Subcutaneous abdominal adipose tissue (tissue), 5 donors: Measurements from ENCODE around the gene ACAN.

Experiments used
- H3K27ac ChIP-seq: one replicate; pipeline ENCODE4 v1.7.0; 2013; ENCODE audit warnings: low read depth, mild to moderate bottlenecking, inconsistent platforms, low read length, moderate library complexity
- H3K27me3 ChIP-seq, 5 donors: one replicate each; pipeline ENCODE4 v1.7.0; 2013; ENCODE audit warnings: low read length in 5 of 5, inconsistent platforms in 1 of 5; ENCODE audit not compliant: control insufficient read depth in 5 of 5, insufficient read depth in 4 of 5
- H3K36me3 ChIP-seq, 5 donors: one replicate each; pipeline ENCODE4 v1.7.0; 2013; ENCODE audit warnings: low read length in 5 of 5; ENCODE audit not compliant: control insufficient read depth in 5 of 5, insufficient read depth in 5 of 5
- H3K4me1 ChIP-seq, 5 donors: one replicate each; pipeline ENCODE4 v1.7.0; 2013; ENCODE audit warnings: low read length in 5 of 5, mild to moderate bottlenecking in 3 of 5, moderate library complexity in 1 of 5; ENCODE audit not compliant: control insufficient read depth in 5 of 5, insufficient read depth in 5 of 5
- H3K4me3 ChIP-seq, 5 donors: one replicate each; pipeline ENCODE4 v1.7.0; 2013; ENCODE audit warnings: low read length in 5 of 5, low read depth in 1 of 5
- H3K9ac ChIP-seq, 5 donors: one replicate each; pipeline ENCODE4 v1.7.0; 2013; ENCODE audit warnings: low read length in 5 of 5, mild to moderate bottlenecking in 4 of 5, moderate library complexity in 3 of 5
- H3K9me3 ChIP-seq, 5 donors: one replicate each; pipeline ENCODE4 v1.7.0; 2013; ENCODE audit warnings: low read length in 5 of 5; ENCODE audit not compliant: control insufficient read depth in 5 of 5
- donor health status: healthy.
- donor health status: healthy.
- donor health status: healthy.
- donor health status: healthy.
- donor health status: healthy.

The ACAN gene

DNA sequence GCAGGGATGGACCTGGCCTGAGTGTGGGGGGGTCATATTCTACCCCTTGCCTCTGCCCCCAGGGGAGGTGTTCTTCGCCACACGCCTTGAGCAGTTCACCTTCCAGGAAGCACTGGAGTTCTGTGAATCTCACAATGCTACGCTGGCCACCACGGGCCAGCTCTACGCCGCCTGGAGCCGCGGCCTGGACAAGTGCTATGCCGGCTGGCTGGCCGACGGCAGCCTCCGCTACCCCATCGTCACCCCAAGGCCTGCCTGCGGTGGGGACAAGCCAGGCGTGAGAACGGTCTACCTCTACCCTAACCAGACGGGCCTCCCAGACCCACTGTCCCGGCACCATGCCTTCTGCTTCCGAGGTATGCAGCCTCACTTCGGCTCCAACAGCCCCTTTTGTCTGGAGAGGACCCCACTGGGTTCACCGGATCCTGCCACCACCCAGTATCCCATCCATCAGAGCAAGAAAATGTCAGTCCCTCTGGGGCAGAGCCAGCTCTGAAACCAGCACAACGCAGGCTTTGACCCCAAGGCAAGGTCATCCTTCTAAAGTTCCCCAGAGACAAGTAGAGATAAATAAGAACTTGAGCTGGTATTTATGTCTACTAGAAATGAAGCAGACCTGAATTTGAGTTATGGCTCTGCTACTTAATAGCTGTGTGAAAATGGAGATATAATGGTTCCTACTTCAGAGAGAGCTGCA lies 46.3 kb downstream of the ACAN start:
- H3K4me3 ChIP-seq: no peak overlapping the region

DNA sequence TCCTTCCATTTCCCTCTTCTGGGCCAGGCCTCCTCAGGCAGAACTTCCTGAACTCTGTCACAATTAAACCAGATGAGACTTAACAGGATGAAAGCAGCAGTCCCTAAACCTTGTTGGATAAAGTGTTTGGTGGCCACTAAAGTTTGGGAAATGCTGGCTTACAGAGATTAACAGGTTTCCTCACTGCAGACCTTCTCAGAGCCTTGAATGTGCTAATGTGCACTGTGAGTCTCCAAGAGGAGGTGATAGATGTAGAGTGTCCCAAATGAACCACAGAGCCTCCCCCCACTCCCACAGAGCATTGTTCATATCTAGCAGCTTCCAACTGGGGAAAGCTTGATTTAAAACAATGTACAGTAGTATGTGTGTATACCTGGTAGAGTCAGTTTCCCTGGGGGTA lies 49.2 kb downstream of the ACAN start:
- Histone ChIP-seq H3K36me3 (no peaks in the 10 kb centered on the region), H3K4me3 (no peak overlapping the region), H3K4me1 (no peaks in the 10 kb centered on the region), H3K27ac (no peak overlapping the region), H3K9ac (no peak overlapping the region), H3K27me3 (peaks cover 7 to 21% (median 12%) of the 10 kb centered on the region in 5 donors), H3K9me3 (peaks cover 0 to 4% (median 3%) of the 10 kb centered on the region in 5 donors)

More for the DNA sequence above, 46.3 kb downstream of the ACAN start:
- Histone ChIP-seq H3K36me3 (no peaks in the 10 kb centered on the region), H3K27me3 (peaks cover 7 to 16% (median 9%) of the 10 kb centered on the region in 5 donors), H3K27ac (no peak overlapping the region), H3K9me3 (peaks cover 0 to 4% (median 0%) of the 10 kb centered on the region in 5 donors), H3K4me1 (no peaks in the 10 kb centered on the region), H3K9ac (no peak overlapping the region)

DNA sequence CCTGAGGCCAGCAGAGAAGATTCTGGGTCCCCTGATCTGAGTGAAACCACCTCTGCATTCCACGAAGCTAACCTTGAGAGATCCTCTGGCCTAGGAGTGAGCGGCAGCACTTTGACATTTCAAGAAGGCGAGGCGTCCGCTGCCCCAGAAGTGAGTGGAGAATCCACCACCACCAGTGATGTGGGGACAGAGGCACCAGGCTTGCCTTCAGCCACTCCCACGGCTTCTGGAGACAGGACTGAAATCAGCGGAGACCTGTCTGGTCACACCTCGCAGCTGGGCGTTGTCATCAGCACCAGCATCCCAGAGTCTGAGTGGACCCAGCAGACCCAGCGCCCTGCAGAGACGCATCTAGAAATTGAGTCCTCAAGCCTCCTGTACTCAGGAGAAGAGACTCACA lies 55.7 kb downstream of the ACAN start:
- no peak overlapping the region for H3K27ac ChIP-seq

DNA sequence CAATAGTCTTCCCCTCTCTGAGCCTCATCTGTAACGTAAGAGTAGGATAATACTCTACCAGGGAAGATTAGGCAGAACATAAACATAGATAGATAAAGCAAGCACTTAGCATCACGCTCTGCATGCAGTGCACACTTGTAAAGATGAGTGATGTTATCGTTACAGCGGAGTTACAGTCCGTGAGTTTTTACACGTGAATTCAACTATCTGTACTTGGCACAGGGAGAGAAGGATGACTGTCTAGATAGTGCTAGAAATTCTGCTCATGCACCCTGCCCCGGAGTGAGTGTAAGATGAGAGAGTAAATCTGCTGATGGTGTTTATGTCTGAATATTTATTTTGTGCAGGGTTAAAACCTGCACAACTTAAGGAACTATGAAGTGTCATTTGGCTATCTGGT lies 56.3 kb downstream of the ACAN start:
- Histone ChIP-seq H3K27me3 (peaks cover 0 to 9% (median 5%) of the 10 kb centered on the region in 5 donors), H3K4me1 (no peaks in the 10 kb centered on the region), H3K27ac (no peak overlapping the region), H3K9me3 (peaks cover 0 to 3% (median 0%) of the 10 kb centered on the region in 5 donors), H3K36me3 (no peaks in the 10 kb centered on the region), H3K4me3 (no peak overlapping the region), H3K9ac (no peak overlapping the region)

More for the DNA sequence above, 55.7 kb downstream of the ACAN start:
- Histone ChIP-seq H3K36me3 (no peaks in the 10 kb centered on the region), H3K4me1 (no peaks in the 10 kb centered on the region), H3K27me3 (peaks cover 0 to 14% (median 6%) of the 10 kb centered on the region in 5 donors), H3K4me3 (no peak overlapping the region), H3K9ac (no peak overlapping the region), H3K9me3 (peaks cover 0 to 4% (median 3%) of the 10 kb centered on the region in 5 donors)

DNA sequence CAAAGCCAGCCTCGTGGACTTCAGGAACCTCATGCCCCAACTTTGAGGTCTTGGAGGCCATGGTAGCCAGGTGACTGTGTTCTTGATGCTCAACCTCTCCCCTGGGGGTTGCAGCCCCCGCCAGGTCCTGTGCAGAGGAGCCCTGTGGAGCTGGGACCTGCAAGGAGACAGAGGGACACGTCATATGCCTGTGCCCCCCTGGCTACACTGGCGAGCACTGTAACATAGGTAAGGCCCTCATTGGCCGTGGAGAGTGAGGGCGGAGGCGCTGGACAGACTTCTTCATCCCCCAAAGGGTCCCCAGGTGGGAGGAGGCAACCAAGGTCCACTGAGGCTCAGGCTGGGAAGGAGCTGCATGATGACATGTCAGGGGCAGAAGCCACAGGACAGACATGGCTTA lies 57.0 kb downstream of the ACAN start:
- H3K4me3 ChIP-seq: no peak overlapping the region
- H3K27me3 ChIP-seq: peaks cover 0 to 6% (median 3%) of the 10 kb centered on the region in 5 donors
- H3K9me3 ChIP-seq: no peaks in the 10 kb centered on the region
- H3K27ac ChIP-seq: no peak overlapping the region
- no peak overlapping the region for H3K9ac ChIP-seq
- no peaks in the 10 kb centered on the region for H3K36me3 ChIP-seq
- no peaks in the 10 kb centered on the region for H3K4me1 ChIP-seq

DNA sequence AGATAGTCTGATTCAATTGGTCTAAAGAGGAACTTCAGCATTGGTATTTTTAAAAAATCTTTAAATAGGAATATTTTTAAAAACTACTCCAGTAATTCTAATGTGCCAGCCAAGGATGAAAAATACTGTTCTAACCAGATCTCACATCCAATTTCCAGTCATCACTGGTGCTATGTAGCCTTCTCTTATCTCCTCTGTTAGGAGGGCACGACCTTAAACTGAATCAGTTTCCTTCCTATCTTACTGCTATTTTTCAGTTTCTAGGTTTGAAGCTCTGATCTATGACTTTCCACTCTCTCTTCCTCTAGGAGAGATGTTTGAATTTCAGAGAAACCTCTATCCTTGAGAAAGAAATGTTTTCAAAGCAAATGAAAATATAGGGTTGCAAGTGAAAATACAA lies 60.2 kb downstream of the ACAN start:
- Histone ChIP-seq H3K9ac (no peak overlapping the region), H3K9me3 (no peaks in the 10 kb centered on the region), H3K27me3 (peaks cover 0 to 3% (median 3%) of the 10 kb centered on the region in 5 donors), H3K27ac (no peak overlapping the region), H3K36me3 (no peaks in the 10 kb centered on the region), H3K4me1 (no peaks in the 10 kb centered on the region), H3K4me3 (no peak overlapping the region)

DNA sequence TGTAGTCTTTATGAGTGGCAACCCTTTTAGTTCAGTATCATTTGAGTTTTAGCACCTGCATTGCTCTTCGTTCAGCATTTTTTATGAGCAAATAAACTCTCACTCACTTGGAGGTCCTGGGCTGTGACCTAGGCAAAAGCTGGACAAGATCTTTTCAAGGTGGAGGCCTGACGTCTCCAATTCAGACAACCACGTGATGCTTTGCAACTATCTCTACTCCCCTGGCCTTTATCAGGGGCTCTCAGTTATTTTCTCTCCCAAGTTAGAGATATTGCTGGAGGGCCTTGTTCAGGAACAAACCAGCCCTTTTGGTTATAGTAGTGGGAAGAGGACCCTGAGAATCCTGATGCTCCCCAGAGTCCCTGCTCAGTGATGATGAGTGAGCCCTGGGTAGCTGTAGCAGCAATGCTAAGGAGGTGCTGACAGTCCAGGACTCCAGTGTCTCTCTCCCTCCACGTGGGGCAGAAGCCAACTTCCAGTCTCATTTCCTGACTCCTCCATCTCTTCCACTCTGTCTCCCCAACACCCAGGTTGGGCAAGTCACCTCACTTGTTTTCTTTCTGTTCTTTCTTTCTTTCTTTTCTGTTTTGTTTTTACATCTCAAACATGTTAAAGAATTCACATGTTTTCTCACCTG lies 61.7 kb downstream of the ACAN start:
- no peak overlapping the region for H3K4me3 ChIP-seq
- no peaks in the 10 kb centered on the region for H3K9me3 ChIP-seq
- peaks cover 0 to 6% (median 0%) of the 10 kb centered on the region in 5 donors for H3K27me3 ChIP-seq
- no peaks in the 10 kb centered on the region for H3K36me3 ChIP-seq
- H3K4me1 ChIP-seq: no peaks in the 10 kb centered on the region
- no peak overlapping the region for H3K27ac ChIP-seq
- H3K9ac ChIP-seq: no peak overlapping the region

DNA sequence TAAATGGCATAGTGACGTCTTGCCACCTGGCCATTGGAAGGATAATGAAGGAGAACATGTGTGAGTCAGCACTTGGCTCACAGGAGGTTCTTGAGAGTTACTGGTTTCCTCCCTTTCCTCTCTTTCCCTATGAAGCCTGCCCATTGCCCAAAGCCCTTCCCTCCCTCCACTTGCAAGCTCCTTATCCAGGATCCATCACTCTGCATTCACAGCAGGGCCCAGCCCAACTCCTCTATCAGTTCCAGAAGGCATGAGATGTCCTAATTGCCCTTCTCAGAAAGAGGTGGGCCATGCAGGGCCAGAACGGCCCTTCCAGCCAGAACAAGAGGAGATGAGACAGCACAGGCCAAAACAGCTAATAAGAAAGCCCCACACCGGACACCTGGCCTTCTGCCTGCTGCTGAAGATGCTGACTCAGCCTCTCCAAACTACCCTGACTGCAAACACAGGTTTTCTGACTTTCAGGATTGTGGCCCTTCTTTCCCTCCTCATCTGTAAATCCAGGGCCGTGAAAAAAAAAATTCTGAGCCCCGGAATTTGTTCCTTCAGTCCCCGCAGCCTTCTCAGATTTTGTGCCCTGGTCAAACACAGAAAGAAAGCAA lies 62.4 kb downstream of the ACAN start:
- Histone ChIP-seq H3K4me3 (no peak overlapping the region), H3K27me3 (peaks cover 0 to 6% (median 0%) of the 10 kb centered on the region in 5 donors), H3K9me3 (no peaks in the 10 kb centered on the region), H3K9ac (no peak overlapping the region), H3K4me1 (no peaks in the 10 kb centered on the region), H3K36me3 (no peaks in the 10 kb centered on the region), H3K27ac (no peak overlapping the region)

DNA sequence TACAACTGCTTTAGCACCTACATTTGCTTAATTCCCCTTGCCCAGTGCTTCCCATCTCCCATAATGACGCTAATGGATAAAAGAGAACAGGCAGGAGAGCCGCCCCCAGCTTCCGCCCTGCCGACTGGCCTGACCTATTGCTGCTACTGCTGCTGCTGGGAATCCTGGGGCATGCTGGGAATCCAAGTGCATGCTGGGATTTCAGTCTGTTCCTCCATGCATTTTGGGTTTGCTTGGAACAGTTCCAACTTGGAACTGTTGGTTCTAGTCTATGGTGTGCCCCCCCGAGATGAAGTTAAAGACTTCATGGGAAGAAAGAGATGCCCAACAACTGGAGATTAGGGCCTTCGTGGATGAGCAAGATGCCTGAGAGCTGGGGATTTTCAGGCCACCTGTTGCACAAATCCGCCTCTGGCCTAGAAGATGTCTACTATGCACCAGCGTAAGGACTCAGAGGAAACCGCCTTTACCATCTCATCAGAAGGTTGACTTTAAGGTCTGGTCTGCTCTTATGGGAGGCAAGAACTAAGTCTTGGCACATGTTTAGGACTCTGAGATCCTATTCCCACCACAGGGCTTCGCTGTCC lies 63.2 kb downstream of the ACAN start:
- H3K4me1 ChIP-seq: no peaks in the 10 kb centered on the region

DNA sequence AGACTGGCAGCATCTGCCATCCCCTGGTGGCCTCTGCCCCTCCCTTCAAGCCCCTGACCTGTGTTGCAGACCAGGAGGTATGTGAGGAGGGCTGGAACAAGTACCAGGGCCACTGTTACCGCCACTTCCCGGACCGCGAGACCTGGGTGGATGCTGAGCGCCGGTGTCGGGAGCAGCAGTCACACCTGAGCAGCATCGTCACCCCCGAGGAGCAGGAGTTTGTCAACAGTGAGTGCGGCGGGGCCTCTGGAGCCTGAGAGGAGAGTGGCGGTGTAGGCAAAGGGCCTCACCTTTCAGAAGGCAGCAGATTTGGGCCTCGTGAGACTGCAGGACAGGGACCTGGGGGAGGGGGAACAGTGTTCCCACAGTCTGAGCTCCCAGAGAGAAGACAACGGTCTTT lies 68.1 kb downstream of the ACAN start:
- H3K36me3 ChIP-seq: no peaks in the 10 kb centered on the region

More for the DNA sequence above, 63.2 kb downstream of the ACAN start:
- Histone ChIP-seq H3K36me3 (no peaks in the 10 kb centered on the region), H3K9ac (no peak overlapping the region), H3K9me3 (no peaks in the 10 kb centered on the region), H3K27me3 (peaks cover 0 to 6% (median 4%) of the 10 kb centered on the region in 5 donors), H3K4me3 (no peak overlapping the region), H3K27ac (no peak overlapping the region)

More for the DNA sequence above, 68.1 kb downstream of the ACAN start:
- Histone ChIP-seq H3K9me3 (no peaks in the 10 kb centered on the region), H3K4me1 (no peaks in the 10 kb centered on the region), H3K9ac (no peak overlapping the region), H3K27me3 (peaks cover 6 to 16% (median 8%) of the 10 kb centered on the region in 5 donors), H3K27ac (no peak overlapping the region), H3K4me3 (no peak overlapping the region)
